IPS DF 19.7 (cell line): ENCODE data around the gene HPSE2.
"Not testable (repeated sequence)": the region's sequence is repeated elsewhere in the genome, so short reads cannot be mapped to it uniquely, and the experiment has no call there.

ENCODE experiments used
- DNase-seq: peaks from one replicate; pipeline ENCODE4 v3.0.0-alpha.2; 2013; ENCODE audit warnings: low read depth, low spot score

HPSE2 gene

DNA sequence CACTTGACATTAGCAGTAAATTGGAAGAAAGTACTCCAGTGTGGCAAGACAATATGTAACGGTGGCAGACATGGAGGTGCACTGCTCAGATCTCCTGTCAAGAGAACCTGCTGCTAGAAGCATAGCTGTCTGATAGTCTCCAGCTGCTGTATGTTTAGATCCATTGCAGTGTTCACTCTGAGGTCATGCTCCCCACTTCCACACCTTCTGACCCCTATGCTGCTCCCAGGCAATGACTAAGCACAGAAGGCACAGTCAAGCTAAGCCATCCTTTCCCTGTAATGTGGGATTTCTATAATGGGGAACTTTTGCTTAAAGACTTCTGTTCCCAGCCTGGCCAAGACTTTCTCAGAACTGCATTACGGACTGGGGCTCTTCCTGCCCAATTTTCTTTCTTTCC, 315.8 kb downstream of the HPSE2 start:
- no peak for DNase-seq

GRCh38 chr10:98917828-98918227, 317.8 kb downstream of the HPSE2 start:
- DNase-seq = no peak

- no peak for DNase-seq
Measured at GRCh38 chr10:98916526-98917125, 319.0 kb downstream of the HPSE2 start.

GRCh38 chr10:98915911-98916310, 319.7 kb downstream of the HPSE2 start:
- DNase-seq = no peak

DNA sequence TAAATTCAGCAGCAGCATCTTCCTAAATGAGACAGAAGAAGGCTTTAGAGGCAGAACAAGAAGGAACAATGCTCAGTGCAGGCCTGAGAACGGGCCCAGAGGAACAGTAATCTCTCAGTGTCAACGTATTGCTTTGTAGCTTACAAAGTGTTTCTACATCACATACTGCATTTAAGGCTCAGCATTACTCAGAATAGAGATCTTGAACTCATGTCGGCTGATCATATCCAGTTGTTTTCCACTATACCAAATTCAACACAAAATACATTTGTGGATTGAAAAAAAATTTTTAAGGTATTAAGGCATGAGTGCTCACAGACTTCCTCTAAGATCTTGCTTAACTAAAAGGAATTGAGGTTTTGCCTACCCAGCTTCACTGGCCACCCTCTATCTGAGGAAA, 325.1 kb downstream of the HPSE2 start:
- DNase-seq = no peak

DNA sequence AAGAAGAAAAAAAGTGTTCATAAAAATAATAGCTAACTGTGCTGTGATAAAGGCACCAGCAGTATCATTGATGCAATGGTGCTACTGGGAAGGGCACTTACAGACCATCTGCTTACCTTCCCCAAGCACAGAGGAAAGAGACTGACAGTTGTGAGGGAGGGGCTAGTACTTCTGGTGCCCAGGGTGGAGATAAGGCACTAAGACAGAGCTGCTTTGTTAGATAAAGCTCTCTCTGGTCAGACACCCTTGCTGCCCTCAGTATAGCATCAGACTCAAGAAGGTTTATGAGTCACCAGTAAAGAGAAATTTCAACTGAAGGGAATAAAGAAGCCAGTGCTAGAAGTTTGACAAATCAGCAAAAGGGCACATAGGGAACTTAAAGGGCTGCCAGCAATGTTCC, 325.6 kb downstream of the HPSE2 start:
- DNase-seq = no peak

DNA sequence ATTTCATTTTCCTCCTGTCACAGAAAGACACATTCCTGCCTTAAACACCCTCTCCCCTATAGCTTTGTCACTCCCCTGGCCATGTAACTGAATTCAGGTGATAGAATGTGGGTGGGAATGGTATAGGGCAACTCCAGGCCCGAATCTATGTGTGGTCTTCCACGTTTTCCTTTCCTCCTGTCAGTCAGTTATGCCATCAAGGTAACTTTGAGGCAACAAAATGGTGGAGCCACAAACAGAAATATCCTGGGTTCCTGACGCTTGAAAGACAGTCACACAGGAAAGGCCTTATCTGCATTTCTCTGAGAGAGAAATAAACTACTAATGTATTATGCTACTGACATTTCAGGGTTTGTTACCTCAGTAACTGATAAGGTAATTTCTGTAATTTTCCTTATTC, 326.8 kb downstream of the HPSE2 start:
- DNase-seq = no peak

DNA sequence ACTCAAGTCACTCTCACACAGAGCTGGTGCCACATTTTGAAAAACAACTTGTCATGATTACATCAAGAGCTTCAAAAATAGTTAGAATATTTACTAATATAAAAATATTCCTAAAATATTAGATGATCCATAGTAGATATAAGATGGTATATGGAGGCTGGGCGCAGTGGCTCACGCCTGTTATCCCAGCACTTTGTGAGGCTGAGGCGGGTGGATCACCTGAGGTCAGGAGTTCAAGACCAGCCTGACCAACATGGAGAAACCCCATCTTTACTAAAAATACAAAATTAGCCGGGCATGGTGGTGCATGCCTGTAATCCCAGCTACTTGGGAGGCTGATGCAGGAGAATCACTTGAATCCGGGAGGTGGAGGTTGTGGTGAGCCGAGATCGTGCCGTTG, 327.4 kb downstream of the HPSE2 start:
- DNase-seq = not testable (repeated sequence)

DNA sequence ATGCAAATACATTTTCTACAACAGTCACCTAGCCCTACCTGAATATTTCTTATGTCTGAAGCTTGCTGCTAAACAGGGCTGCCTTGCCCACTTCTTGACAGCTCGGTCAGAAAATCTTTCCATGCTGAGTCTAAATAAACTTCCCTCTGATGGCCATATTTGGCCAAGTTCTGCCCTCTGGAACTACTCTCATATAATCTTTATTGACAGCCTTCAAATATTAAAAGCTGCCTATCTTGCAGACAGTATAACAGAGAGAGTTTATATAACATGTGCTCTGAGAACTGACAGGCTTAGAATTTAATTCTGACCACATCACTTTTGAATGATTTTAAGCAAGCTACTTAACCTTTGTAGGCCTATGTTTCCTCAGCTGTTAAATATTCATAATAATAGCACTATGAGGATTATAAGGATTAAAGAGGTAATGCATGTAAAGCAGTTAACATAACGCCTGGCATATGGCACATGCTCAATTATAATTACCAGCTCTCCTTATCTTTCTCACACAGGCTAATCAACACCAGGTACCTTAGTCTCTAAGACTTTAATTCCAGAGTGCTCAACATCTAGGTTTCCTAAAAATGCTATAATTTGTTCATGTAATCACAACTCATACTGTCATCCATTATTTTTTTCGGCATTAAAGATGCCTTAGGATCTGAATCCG, 334.1 kb downstream of the HPSE2 start:
- DNase-seq = no peak

DNA sequence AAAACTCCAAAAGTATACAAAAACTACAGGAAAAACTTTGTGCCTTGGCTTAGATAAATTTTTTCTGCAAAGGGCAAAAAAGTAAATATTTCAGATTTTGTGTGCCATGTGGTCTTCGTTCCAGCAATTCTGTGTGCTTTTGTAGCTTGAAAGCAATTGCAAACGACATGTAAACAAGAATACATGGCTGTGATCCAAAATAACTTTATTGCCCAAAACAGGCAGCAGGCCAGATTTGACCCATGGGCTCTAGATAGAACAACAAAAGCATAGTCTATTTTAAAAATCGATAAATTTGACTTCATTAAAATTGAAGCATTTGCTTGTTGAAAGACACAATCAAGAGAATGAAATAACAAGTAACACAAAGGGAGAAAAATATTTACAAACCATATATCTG, 336.6 kb downstream of the HPSE2 start:
- no peak for DNase-seq

- no peak for DNase-seq
Measured at GRCh38 chr10:98892523-98892922, 343.1 kb downstream of the HPSE2 start.

- DNase-seq = no peak
Measured at GRCh38 chr10:98886686-98887085, 349.0 kb downstream of the HPSE2 start.

DNA sequence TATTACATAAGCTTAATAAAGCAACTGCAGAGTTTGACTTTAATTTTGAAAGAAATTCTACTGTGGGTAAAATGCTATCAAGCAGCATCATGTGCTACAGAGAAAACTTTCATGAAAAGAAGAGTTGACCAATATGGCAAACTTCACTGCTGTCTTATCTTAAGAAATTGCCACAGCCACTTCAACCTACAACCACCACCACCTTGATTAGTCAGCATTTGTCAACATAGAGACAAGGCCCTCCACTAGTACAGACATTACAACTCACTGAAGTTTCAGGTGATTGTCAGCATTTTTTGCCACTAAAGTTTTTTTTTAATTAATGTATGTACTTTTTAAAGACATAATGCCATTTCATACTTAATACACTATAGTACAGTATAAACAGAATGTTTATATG, 350.3 kb downstream of the HPSE2 start:
- DNase-seq = no peak

- DNase-seq = no peak
Measured at GRCh38 chr10:98881789-98882188, 353.9 kb downstream of the HPSE2 start.

- no peak for DNase-seq
Measured at GRCh38 chr10:98880971-98881370, 354.7 kb downstream of the HPSE2 start.

- DNase-seq = no peak
Measured at GRCh38 chr10:98878921-98879320, 356.7 kb downstream of the HPSE2 start.

- DNase-seq = no peak
Measured at GRCh38 chr10:98878418-98878817, 357.2 kb downstream of the HPSE2 start.

DNA sequence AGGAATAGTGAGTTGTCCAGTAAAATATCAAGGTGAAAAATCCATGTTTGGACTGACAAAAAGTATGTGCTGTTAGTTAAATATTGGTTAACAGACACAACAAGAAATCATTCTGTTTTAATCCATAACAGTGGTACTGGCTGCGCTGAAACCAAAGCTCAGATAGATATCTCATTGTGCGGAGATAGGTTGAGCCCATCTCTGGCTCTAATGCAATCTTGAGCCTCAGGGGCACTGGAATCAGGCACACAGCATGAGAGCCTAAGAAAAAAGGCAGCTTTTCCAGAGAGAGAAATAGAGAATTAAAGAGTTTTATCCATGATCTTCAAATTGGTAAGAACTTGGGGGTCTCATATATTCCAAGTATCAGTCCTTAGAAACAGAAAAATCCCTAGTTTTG, 373.7 kb downstream of the HPSE2 start:
- no peak for DNase-seq

GRCh38 chr10:98858525-98858924, 377.1 kb downstream of the HPSE2 start:
- no peak for DNase-seq

DNA sequence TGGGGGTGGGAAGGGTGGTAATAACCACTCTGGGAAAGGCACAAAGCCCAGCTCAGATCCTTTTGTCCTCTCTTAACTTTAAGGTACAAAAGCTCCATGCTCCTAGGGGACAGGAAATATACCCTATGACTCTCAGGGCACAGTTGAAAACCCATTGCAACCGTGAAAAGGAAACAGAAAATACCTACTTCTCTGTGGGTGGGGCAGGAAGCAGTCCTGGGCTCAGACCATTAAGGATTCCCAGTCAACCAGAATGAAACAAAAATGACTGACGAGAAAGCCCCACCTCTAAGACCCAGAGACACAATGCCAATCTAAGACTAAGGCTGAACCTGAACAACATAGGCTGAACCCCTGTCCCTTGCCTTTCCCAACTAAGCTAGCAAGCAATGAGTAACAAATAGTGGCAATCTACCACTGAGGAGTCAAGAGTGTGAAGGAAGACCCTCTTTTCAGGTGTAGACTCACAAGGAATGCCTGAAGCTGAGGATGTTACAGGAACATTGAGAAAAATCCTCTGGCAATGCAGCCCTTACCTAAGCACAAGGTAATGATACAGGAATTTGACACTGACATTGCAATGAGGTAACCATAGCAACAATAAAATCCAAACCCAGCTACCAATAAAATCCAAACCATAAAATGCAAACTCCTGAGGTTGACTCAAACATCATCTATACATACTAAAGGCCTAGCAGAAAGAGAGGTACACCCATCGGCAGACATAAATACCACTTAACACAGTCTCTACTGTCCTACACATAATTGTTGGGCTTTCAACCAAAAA, 380.1 kb downstream of the HPSE2 start:
- no peak for DNase-seq

GRCh38 chr10:98852686-98853085, 383.0 kb downstream of the HPSE2 start:
- DNase-seq = no peak

- no peak for DNase-seq
Measured at GRCh38 chr10:98848361-98848760, 387.3 kb downstream of the HPSE2 start.

DNA sequence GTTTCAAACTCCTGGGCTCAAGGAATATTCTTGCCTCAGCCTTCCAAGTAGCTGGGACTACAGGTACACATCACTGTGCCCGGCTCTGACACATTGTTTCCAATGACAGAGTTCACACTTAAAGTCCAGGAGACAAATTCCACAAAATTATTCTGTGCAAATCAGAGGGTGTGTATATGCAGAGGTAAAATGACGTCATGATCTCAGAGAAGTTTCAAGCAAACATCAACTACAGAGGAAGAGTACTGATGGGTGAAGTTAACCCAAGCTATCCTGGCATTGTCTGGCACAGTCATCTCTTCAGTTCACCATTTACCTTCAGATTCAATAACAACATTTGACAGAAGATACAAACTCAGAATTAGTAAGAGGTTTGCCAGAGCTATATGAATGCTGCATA, 388.9 kb downstream of the HPSE2 start:
- no peak for DNase-seq
